OCI-LY7 (cell line): ENCODE results near the gene PRPS1L1. TPM values are rescaled to one million over a fixed set of nuclear protein-coding genes. Genes with fewer than 3 reads are reported as not detected.

Experiments
- BruUV-seq: library from RNA; stranded (reverse); fragments of 400-500 nt; replicated peaks from 2 replicates; lab custom pipeline; 2021; lab: Mats Ljungman, UMichigan
- CTCF ChIA-PET: fragments of 300-600 bp; sonication (Branson Sonifier 250); formaldehyde crosslinking; loops from one replicate; lab custom pipeline; 2022; ENCODE audit warnings: antibody characterized with exemption; ENCODE audit not compliant: unreplicated experiment; lab: Charles Lee
- POLR2A ChIA-PET: fragments of 300-600 bp; sonication (Branson Sonifier 250); formaldehyde crosslinking; loops from one replicate; lab custom pipeline; 2022; ENCODE audit warnings: antibody characterized with exemption; lab: Charles Lee
- DNase-seq: peaks from one replicate; pipeline ENCODE4 v3.0.0-alpha.2; 2015; ENCODE audit warnings: low spot score
- H2AFZ ChIP-seq: fragments of 200-600 bp; sonication (generic), shearing (Covaris generic); 2 replicates; pipeline ENCODE4 v1.6.1; 2014; ENCODE audit warnings: mild to moderate bottlenecking, antibody characterized with exemption, low read length, moderate library complexity
- H3K27ac ChIP-seq: fragments of 200-600 bp; sonication (generic); 2 replicates; pipeline ENCODE4 v1.5.1; 2014; ENCODE audit warnings: mixed run types, low read depth, mild to moderate bottlenecking, moderate library complexity, low read length, inconsistent platforms; ENCODE audit not compliant: poor library complexity, severe bottlenecking
- H3K36me3 ChIP-seq: fragments of 200-600 bp; sonication (generic); 2 replicates; pipeline ENCODE4 v1.6.1; 2014; ENCODE audit warnings: mild to moderate bottlenecking, antibody characterized with exemption, low read length, moderate library complexity, mixed read lengths; ENCODE audit not compliant: insufficient read depth
- H3K4me1 ChIP-seq: fragments of 200-600 bp; sonication (generic); 2 replicates; pipeline ENCODE4 v1.5.1; 2014; ENCODE audit warnings: mild to moderate bottlenecking, low read length; ENCODE audit not compliant: insufficient read depth, poor library complexity, severe bottlenecking
- H3K4me2 ChIP-seq: fragments of 200-600 bp; sonication (generic); 2 replicates; pipeline ENCODE4 v1.6.1; 2014; ENCODE audit warnings: mild to moderate bottlenecking, low read length
- H3K4me3 ChIP-seq: fragments of 200-600 bp; sonication (generic); 2 replicates; pipeline ENCODE4 v1.5.1; 2014; ENCODE audit warnings: mild to moderate bottlenecking, low read depth, low read length; ENCODE audit not compliant: poor library complexity, severe bottlenecking
- H3K79me2 ChIP-seq: fragments of 200-600 bp; sonication (generic); 2 replicates; pipeline ENCODE4 v1.6.1; 2016; ENCODE audit warnings: low read depth, mild to moderate bottlenecking, low read length, moderate library complexity, mixed read lengths; ENCODE audit not compliant: insufficient read depth
- H3K9me2 ChIP-seq: fragments of 200-600 bp; sonication (generic); 2 replicates; pipeline ENCODE4 v1.6.1; 2016; ENCODE audit warnings: mild to moderate bottlenecking, low read length, mixed read lengths; ENCODE audit not compliant: insufficient read depth
- H3K9me3 ChIP-seq: fragments of 200-600 bp; sonication (generic); 2 replicates; pipeline ENCODE4 v1.6.1; 2014; ENCODE audit warnings: mild to moderate bottlenecking, mixed run types, low read length, mixed read lengths
- H4K20me1 ChIP-seq: fragments of 200-600 bp; sonication (generic); 2 replicates; pipeline ENCODE4 v1.6.1; 2014; ENCODE audit warnings: mild to moderate bottlenecking, antibody characterized with exemption, low read length, moderate library complexity, mixed read lengths; ENCODE audit not compliant: insufficient read depth
- CTCF ChIP-seq: fragments of 200-600 bp; sonication (generic); conservative IDR thresholded peaks from 2 replicates; pipeline ENCODE4 v1.5.1; 2014; ENCODE audit warnings: mild to moderate bottlenecking, antibody characterized with exemption, low read length, moderate library complexity, mixed read lengths
- EZH2phosphoT487 ChIP-seq: fragments of 200-600 bp; sonication (generic); IDR thresholded peaks from 2 replicates; pipeline ENCODE4 v1.6.1; 2018; ENCODE audit warnings: low read depth, borderline replicate concordance, mild to moderate bottlenecking, mixed run types, antibody characterized with exemption, low read length, moderate library complexity, mixed read lengths
- intact Hi-C: fragments of 100-400 bp; cut with micrococcal nuclease; formaldehyde crosslinking; loops from one replicate; pipeline ENCODE4 v1.10.0; 2022; ENCODE audit not compliant: unreplicated experiment
- total RNA-seq, 2 experiments: library from RNA; depleted of rRNA in 1 of 2; stranded (reverse); fragments of >200 nt in 1 of 2; shearing (Covaris generic) in 1 of 2; gene quantifications; 2 replicates each; pipeline ENCODE4 v1.2.3, GENCODE V29; 2014 to 2022

The PRPS1L1 gene
- total RNA-seq, 2 experiments from 2014 or later = not detected

GRCh38 chr7:18053941-18054340 is 26.3 kb upstream of the PRPS1L1 start:
- no TSS peak for BruUV-seq
- H3K79me2 ChIP-seq = no peaks in the 10 kb centered on the region
- no peaks in the 10 kb centered on the region for H3K4me1 ChIP-seq
- intact Hi-C loops = no loop called here
- H2AFZ ChIP-seq = no peak overlapping the region
- no peaks in the 10 kb centered on the region for H4K20me1 ChIP-seq
- no peaks in the 10 kb centered on the region for H3K9me2 ChIP-seq
- H3K4me3 ChIP-seq = no peak overlapping the region
- ChIA-PET POLR2A (no interaction called here), CTCF (no interaction called here)
- TF ChIP-seq EZH2phosphoT487 (no peak), CTCF (no peak)
- no peak overlapping the region for H3K4me2 ChIP-seq
- DNase-seq = no peak
- H3K27ac ChIP-seq = no peak overlapping the region
- H3K9me3 ChIP-seq = no peaks in the 10 kb centered on the region
- no peaks in the 10 kb centered on the region for H3K36me3 ChIP-seq

- no peak for TF ChIP-seq CTCF
- no peak for TF ChIP-seq EZH2phosphoT487
- Histone ChIP-seq H4K20me1 (no peaks in the 10 kb centered on the region), H3K9me3 (no peaks in the 10 kb centered on the region), H3K4me1 (no peaks in the 10 kb centered on the region), H3K4me3 (no peak overlapping the region), H2AFZ (no peak overlapping the region), H3K27ac (no peak overlapping the region), H3K36me3 (no peaks in the 10 kb centered on the region), H3K9me2 (no peaks in the 10 kb centered on the region), H3K4me2 (no peak overlapping the region), H3K79me2 (no peaks in the 10 kb centered on the region)
- ChIA-PET POLR2A (no interaction called here), CTCF (no interaction called here)
- no peak for DNase-seq
- no TSS peak for BruUV-seq
- intact Hi-C loops = no loop called here
Observed at GRCh38 chr7:18053177-18053928, 25.7 kb upstream of the PRPS1L1 start.

- H3K79me2 ChIP-seq = no peaks in the 10 kb centered on the region
- no peaks in the 10 kb centered on the region for H4K20me1 ChIP-seq
- no peaks in the 10 kb centered on the region for H3K9me2 ChIP-seq
- no peak overlapping the region for H3K4me3 ChIP-seq
- no peak for DNase-seq
- no peak overlapping the region for H2AFZ ChIP-seq
- POLR2A ChIA-PET = interaction anchor here (1.0 kb wide), 1 partner anchor 17 kb away, joined by 3 read pairs; no protein-coding TSS in a partner anchor
- no TSS peak for BruUV-seq
- no peaks in the 10 kb centered on the region for H3K9me3 ChIP-seq
- intact Hi-C loops = no loop called here
- H3K4me2 ChIP-seq = no peak overlapping the region
- no peaks in the 10 kb centered on the region for H3K4me1 ChIP-seq
- H3K36me3 ChIP-seq = no peaks in the 10 kb centered on the region
- H3K27ac ChIP-seq = no peak overlapping the region
- no peak for TF ChIP-seq EZH2phosphoT487
- CTCF ChIA-PET = no interaction called here
Observed at GRCh38 chr7:18049262-18049661, 21.6 kb upstream of the PRPS1L1 start.
